OCI-LY1 (cell line): Measurements from ENCODE around the gene ZNF219.

Source experiments
- H2AFZ ChIP-seq: fragments of 200-600 bp; sonication (generic), shearing (Covaris generic); 2 replicates; pipeline ENCODE4 v1.6.0; 2014; ENCODE audit warnings: antibody characterized with exemption, mild to moderate bottlenecking, low read length
- H3F3A ChIP-seq: fragments of 200-600 bp; sonication (generic), shearing (Covaris generic); 2 replicates; pipeline ENCODE4 v1.6.0; 2014; ENCODE audit warnings: mild to moderate bottlenecking, antibody characterized with exemption, low read length, moderate library complexity; ENCODE audit not compliant: insufficient read depth
- H3K27ac ChIP-seq: fragments of 200-600 bp; sonication (generic); 2 replicates; pipeline ENCODE4 v1.5.1; 2014; ENCODE audit warnings: low read length, mixed run types, mild to moderate bottlenecking, low read depth; ENCODE audit not compliant: poor library complexity, severe bottlenecking
- H3K27me3 ChIP-seq: fragments of 200-600 bp; sonication (generic); 2 replicates; pipeline ENCODE4 v1.6.0; 2014; ENCODE audit warnings: antibody characterized with exemption, mild to moderate bottlenecking, low read length, moderate library complexity; ENCODE audit not compliant: insufficient read depth
- H3K36me3 ChIP-seq: fragments of 200-600 bp; sonication (generic); 2 replicates; pipeline ENCODE4 v1.6.1; 2014; ENCODE audit warnings: mild to moderate bottlenecking, antibody characterized with exemption, low read length, moderate library complexity, mixed read lengths; ENCODE audit not compliant: insufficient read depth
- H3K4me1 ChIP-seq: fragments of 200-600 bp; sonication (generic); 2 replicates; pipeline ENCODE4 v1.5.1; 2014; ENCODE audit warnings: mild to moderate bottlenecking, low read length, moderate library complexity; ENCODE audit not compliant: insufficient read depth, severe bottlenecking
- H3K4me2 ChIP-seq: fragments of 200-600 bp; sonication (generic), shearing (Covaris generic); 2 replicates; pipeline ENCODE4 v1.6.1; 2014; ENCODE audit warnings: low read length
- H3K4me3 ChIP-seq: fragments of 200-600 bp; sonication (generic); 2 replicates; pipeline ENCODE4 v1.5.1; 2014; ENCODE audit warnings: low read length, low read depth, mild to moderate bottlenecking, mixed read lengths; ENCODE audit not compliant: poor library complexity, severe bottlenecking
- H3K79me2 ChIP-seq: fragments of 200-600 bp; shearing (Covaris generic); 2 replicates; pipeline ENCODE4 v1.6.1; 2016; ENCODE audit warnings: mixed run types, low read length, mixed read lengths; ENCODE audit not compliant: insufficient read depth
- H3K9ac ChIP-seq: fragments of 200-600 bp; sonication (generic), shearing (Covaris generic); 2 replicates; pipeline ENCODE4 v1.6.1; 2014; ENCODE audit warnings: mild to moderate bottlenecking, low read length, mixed read lengths
- H3K9me2 ChIP-seq: fragments of 200-600 bp; sonication (generic), shearing (Covaris generic); 2 replicates; pipeline ENCODE4 v1.6.1; 2014; ENCODE audit warnings: low read depth, mild to moderate bottlenecking, low read length, mixed read lengths
- H3K9me3 ChIP-seq: fragments of 200-600 bp; shearing (Covaris generic); 2 replicates; pipeline ENCODE4 v1.6.1; 2014; ENCODE audit warnings: low read length, mixed read lengths
- H4K20me1 ChIP-seq: fragments of 200-600 bp; sonication (generic), shearing (Covaris generic); 2 replicates; pipeline ENCODE4 v1.6.0; 2016; ENCODE audit warnings: mild to moderate bottlenecking, low read length; ENCODE audit not compliant: insufficient read depth
- CTCF ChIP-seq: fragments of 200-600 bp; sonication (generic), shearing (Covaris generic); IDR thresholded peaks from 2 replicates; pipeline ENCODE4 v1.5.1; 2017; ENCODE audit warnings: mild to moderate bottlenecking, antibody characterized with exemption, low read length, moderate library complexity, mixed read lengths
- EZH2 ChIP-seq: fragments of 200-600 bp; sonication (generic), shearing (Covaris generic); IDR thresholded peaks from 2 replicates; pipeline ENCODE4 v1.8.0; 2017; ENCODE audit warnings: borderline replicate concordance, mixed run types, mild to moderate bottlenecking, antibody characterized with exemption, low read length, moderate library complexity, mixed read lengths

The ZNF219 gene

GRCh38 chr14:21060614-21061346 lies 37.7 kb downstream of the ZNF219 start:
- TF ChIP-seq CTCF (no peak), EZH2 (no peak)

GRCh38 chr14:21059842-21060613 lies 38.4 kb downstream of the ZNF219 start:
- H3K9ac ChIP-seq: no peak overlapping the region
- H3K27ac ChIP-seq: no peak overlapping the region
- no peak for TF ChIP-seq CTCF
- no peak for TF ChIP-seq EZH2
- H4K20me1 ChIP-seq: no peaks in the 10 kb centered on the region
- H3K36me3 ChIP-seq: no peaks in the 10 kb centered on the region
- H3K9me3 ChIP-seq: no peaks in the 10 kb centered on the region
- H3K4me2 ChIP-seq: no peak overlapping the region
- no peaks in the 10 kb centered on the region for H3K79me2 ChIP-seq
- no peaks in the 10 kb centered on the region for H3F3A ChIP-seq
- H3K9me2 ChIP-seq: no peaks in the 10 kb centered on the region
- no peak overlapping the region for H3K4me3 ChIP-seq
- peaks cover 5% of the 10 kb centered on the region; the same call in 1 of the 2 replicates for H3K27me3 ChIP-seq
- H3K4me1 ChIP-seq: no peaks in the 10 kb centered on the region
- no peak overlapping the region for H2AFZ ChIP-seq

More at GRCh38 chr14:21060614-21061346, 37.7 kb downstream of the ZNF219 start:
- no peak overlapping the region for H3K27ac ChIP-seq
- no peaks in the 10 kb centered on the region for H3F3A ChIP-seq
- H3K4me2 ChIP-seq: no peak overlapping the region
- H3K4me1 ChIP-seq: no peaks in the 10 kb centered on the region
- no peak overlapping the region for H2AFZ ChIP-seq
- H3K36me3 ChIP-seq: no peaks in the 10 kb centered on the region
- H3K4me3 ChIP-seq: no peak overlapping the region
- H3K79me2 ChIP-seq: no peaks in the 10 kb centered on the region
- H4K20me1 ChIP-seq: no peaks in the 10 kb centered on the region
- H3K27me3 ChIP-seq: peaks cover 2% of the 10 kb centered on the region; the same call in 1 of the 2 replicates
- H3K9me2 ChIP-seq: no peaks in the 10 kb centered on the region
- no peak overlapping the region for H3K9ac ChIP-seq
- no peaks in the 10 kb centered on the region for H3K9me3 ChIP-seq

GRCh38 chr14:21058903-21059302 lies 39.6 kb downstream of the ZNF219 start:
- no peak for TF ChIP-seq EZH2
- no peaks in the 10 kb centered on the region for H3K79me2 ChIP-seq
- no peaks in the 10 kb centered on the region for H3F3A ChIP-seq
- no peaks in the 10 kb centered on the region for H3K36me3 ChIP-seq
- no peak overlapping the region for H3K4me2 ChIP-seq
- H4K20me1 ChIP-seq: no peaks in the 10 kb centered on the region
- H3K9me2 ChIP-seq: no peaks in the 10 kb centered on the region
- H3K27ac ChIP-seq: no peak overlapping the region
- peaks cover 5% of the 10 kb centered on the region; the same call in 1 of the 2 replicates for H3K27me3 ChIP-seq
- no peak overlapping the region for H3K4me3 ChIP-seq
- H3K9me3 ChIP-seq: no peaks in the 10 kb centered on the region
- H3K9ac ChIP-seq: no peak overlapping the region
- no peaks in the 10 kb centered on the region for H3K4me1 ChIP-seq
- no peak overlapping the region for H2AFZ ChIP-seq
